KMS-11 (cell line): ENCODE measurements around the gene CTH.
"Not testable (repeated sequence)": the region's sequence is repeated elsewhere in the genome, so short reads cannot be mapped to it uniquely, and the experiment has no call there.

Experiments used
- H2AFZ ChIP-seq: fragments of 200-600 bp; sonication (generic); 2 replicates; pipeline ENCODE4 v1.6.1; 2016; ENCODE audit warnings: antibody characterized with exemption, mixed run types, low read depth
- H3K27ac ChIP-seq: fragments of 200-600 bp; sonication (generic); 2 replicates; pipeline ENCODE4 v1.6.1; 2016; ENCODE audit warnings: mild to moderate bottlenecking, mixed run types
- H3K27me3 ChIP-seq: fragments of 200-600 bp; sonication (generic); 2 replicates; pipeline ENCODE4 v1.6.1; 2017; ENCODE audit warnings: mild to moderate bottlenecking, low read depth, mixed run types, moderate library complexity; ENCODE audit not compliant: insufficient read depth
- H3K36me3 ChIP-seq: fragments of 200-600 bp; sonication (generic); 2 replicates; pipeline ENCODE4 v1.6.1; 2017; ENCODE audit warnings: mild to moderate bottlenecking, mixed run types; ENCODE audit not compliant: insufficient read depth
- H3K4me1 ChIP-seq: fragments of 200-600 bp; sonication (generic); 2 replicates; pipeline ENCODE4 v1.6.1; 2016; ENCODE audit warnings: mild to moderate bottlenecking, low read depth, mixed run types; ENCODE audit not compliant: poor library complexity, severe bottlenecking
- H3K4me2 ChIP-seq: fragments of 200-600 bp; sonication (generic); 2 replicates; pipeline ENCODE4 v1.7.0; 2016; ENCODE audit warnings: mild to moderate bottlenecking, mixed run types
- H3K4me3 ChIP-seq: fragments of 200-600 bp; sonication (generic); IDR thresholded peaks from 2 replicates; pipeline ENCODE4 v1.6.1; 2017; ENCODE audit warnings: low read depth, low read length, mixed read lengths; ENCODE audit not compliant: insufficient read depth
- H3K79me2 ChIP-seq: fragments of 200-600 bp; sonication (generic); 2 replicates; pipeline ENCODE4 v1.6.1; 2016; ENCODE audit warnings: low read depth, mixed run types; ENCODE audit not compliant: insufficient read depth
- H3K9ac ChIP-seq: fragments of 200-600 bp; sonication (generic); 2 replicates; pipeline ENCODE4 v1.6.1; 2016; ENCODE audit warnings: mild to moderate bottlenecking, mixed run types
- H4K20me1 ChIP-seq: fragments of 200-600 bp; sonication (generic); 2 replicates; pipeline ENCODE4 v1.6.1; 2016; ENCODE audit warnings: mild to moderate bottlenecking, mixed run types; ENCODE audit not compliant: insufficient read depth
- TF ChIP-seq, protein P1 (sequence below): fragments of 200-600 bp; sonication (generic); conservative IDR thresholded peaks from 2 replicates; pipeline ENCODE4 v1.6.1; 2017; ENCODE audit warnings: low read depth, mild to moderate bottlenecking, antibody characterized with exemption, low read length, moderate library complexity, mixed read lengths

CTH gene

DNA sequence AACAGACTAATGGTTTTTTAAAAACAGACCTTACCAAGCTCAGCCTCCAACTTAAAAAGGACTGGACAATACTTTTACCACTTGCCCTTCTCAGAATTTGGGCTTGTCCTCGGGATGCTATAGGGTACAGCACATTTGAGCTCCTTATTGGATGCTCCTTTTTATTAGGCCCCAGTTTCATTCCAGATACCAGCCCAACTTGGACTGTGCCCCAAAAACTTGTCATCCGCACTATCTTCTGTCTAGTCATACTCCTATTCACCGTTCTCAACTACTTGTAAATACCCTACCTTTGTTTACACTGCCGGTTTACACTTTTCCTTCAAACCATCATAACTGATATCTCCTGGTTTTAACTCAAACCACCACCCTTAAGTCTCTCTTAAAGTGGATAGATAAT, 38.6 kb upstream of the CTH start:
- H3K4me2 ChIP-seq: no peak overlapping the region
- no peaks in the 10 kb centered on the region for H3K27me3 ChIP-seq
- H3K4me3 ChIP-seq: no peak overlapping the region
- H3K79me2 ChIP-seq: no peaks in the 10 kb centered on the region
- TF ChIP-seq, protein P1, sequence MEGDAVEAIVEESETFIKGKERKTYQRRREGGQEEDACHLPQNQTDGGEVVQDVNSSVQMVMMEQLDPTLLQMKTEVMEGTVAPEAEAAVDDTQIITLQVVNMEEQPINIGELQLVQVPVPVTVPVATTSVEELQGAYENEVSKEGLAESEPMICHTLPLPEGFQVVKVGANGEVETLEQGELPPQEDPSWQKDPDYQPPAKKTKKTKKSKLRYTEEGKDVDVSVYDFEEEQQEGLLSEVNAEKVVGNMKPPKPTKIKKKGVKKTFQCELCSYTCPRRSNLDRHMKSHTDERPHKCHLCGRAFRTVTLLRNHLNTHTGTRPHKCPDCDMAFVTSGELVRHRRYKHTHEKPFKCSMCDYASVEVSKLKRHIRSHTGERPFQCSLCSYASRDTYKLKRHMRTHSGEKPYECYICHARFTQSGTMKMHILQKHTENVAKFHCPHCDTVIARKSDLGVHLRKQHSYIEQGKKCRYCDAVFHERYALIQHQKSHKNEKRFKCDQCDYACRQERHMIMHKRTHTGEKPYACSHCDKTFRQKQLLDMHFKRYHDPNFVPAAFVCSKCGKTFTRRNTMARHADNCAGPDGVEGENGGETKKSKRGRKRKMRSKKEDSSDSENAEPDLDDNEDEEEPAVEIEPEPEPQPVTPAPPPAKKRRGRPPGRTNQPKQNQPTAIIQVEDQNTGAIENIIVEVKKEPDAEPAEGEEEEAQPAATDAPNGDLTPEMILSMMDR: no peak
- H4K20me1 ChIP-seq: no peaks in the 10 kb centered on the region
- H2AFZ ChIP-seq: no peak overlapping the region
- H3K4me1 ChIP-seq: peaks cover 7% of the 10 kb centered on the region
- no peak overlapping the region for H3K9ac ChIP-seq
- no peaks in the 10 kb centered on the region for H3K36me3 ChIP-seq
- no peak overlapping the region for H3K27ac ChIP-seq

DNA sequence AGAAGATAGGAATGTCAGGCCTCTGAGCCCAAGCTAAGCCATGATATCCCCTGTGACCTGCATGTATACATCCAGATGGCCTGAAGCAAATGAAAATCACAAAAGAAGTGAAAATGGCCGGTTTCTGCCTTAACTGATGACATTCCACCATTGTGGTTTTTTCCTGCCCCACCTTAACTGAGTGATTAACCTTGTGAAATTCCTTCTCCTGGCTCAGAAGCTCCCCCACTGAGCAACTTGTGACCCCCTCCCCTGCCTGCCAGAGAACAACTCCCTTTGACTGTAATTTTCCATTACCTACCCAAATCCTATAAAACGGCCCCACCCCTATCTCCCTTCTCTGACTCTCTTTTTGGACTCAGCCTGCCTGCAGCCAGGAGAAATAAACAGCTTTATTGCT, 37.5 kb upstream of the CTH start:
- H3K4me3 ChIP-seq, H3K27me3 ChIP-seq, H3K36me3 ChIP-seq, H3K4me2 ChIP-seq, H3K79me2 ChIP-seq, H3K4me1 ChIP-seq, H3K27ac ChIP-seq, H4K20me1 ChIP-seq, H2AFZ ChIP-seq, H3K9ac ChIP-seq: not testable (repeated sequence)

DNA sequence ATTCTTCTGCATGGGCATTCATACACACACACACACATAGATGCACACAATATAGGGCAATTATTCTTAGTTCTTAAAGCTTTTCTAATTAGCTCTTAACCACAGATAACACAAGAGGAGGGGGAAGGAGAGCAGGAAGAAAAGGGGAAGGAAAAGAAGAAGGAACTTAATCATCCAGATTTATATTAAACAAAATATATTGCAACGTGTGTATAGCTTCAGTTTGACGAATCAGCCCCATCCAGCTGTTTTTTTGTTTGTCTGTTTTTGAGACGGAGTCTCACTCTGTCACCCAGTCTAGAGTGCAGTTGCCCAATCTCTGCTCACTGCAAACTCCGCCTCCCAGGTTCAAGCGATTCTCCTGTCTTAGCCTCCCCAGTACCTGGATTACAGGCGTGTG, 34.9 kb upstream of the CTH start:
- Histone ChIP-seq H3K36me3 (no peaks in the 10 kb centered on the region), H3K4me2 (no peak overlapping the region), H3K27ac (no peak overlapping the region), H3K9ac (no peak overlapping the region), H3K4me3 (no peak overlapping the region), H3K4me1 (peaks cover 7% of the 10 kb centered on the region), H2AFZ (no peak overlapping the region), H4K20me1 (no peaks in the 10 kb centered on the region), H3K27me3 (no peaks in the 10 kb centered on the region), H3K79me2 (no peaks in the 10 kb centered on the region)
- TF ChIP-seq, protein P1: no peak

DNA sequence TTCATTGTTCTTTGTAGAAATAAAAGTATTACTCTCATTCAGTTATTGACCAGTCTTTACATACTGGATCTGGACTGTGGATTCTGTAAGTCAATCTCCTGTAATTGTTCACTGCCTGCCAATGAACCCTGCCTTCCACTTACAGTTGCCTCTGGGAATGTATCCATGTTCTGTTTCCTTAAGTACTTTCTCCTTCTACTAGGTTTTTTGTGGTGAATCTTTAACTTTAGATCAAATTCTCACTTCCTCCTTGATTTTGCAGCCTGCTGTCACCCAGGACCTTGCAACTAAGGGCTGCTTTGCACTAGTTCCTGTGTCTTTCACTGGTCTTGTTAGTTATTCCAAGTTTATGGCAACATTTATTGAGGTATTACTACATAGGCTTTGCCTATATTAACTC, 28.4 kb upstream of the CTH start:
- Histone ChIP-seq H3K4me2 (no peak overlapping the region), H4K20me1 (no peaks in the 10 kb centered on the region), H3K4me1 (no peaks in the 10 kb centered on the region), H3K4me3 (no peak overlapping the region), H3K27ac (no peak overlapping the region), H3K36me3 (no peaks in the 10 kb centered on the region), H3K9ac (no peak overlapping the region), H3K27me3 (no peaks in the 10 kb centered on the region), H3K79me2 (no peaks in the 10 kb centered on the region), H2AFZ (no peak overlapping the region)
- TF ChIP-seq, protein P1: no peak

DNA sequence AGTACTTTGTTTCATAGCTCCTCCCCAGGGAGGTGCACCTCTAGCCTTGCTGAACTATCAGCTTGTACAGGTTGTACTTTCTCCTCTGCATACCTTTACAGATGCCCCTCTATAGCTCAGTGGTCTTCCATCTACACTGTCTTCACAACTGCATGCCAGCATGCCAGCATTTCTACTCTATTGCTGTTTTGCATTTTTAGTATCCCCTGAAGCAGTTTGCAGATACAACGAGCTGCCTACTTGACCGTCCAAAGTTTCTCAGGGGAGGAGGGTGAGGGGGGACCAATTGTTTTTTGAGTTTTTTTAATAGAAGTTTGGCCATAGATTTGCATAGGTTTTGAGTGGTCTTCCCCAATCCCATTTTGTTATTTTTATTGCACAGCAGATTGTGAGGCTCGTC, 27.6 kb upstream of the CTH start:
- H3K79me2 ChIP-seq: no peaks in the 10 kb centered on the region
- TF ChIP-seq, protein P1: no peak
- H4K20me1 ChIP-seq: no peaks in the 10 kb centered on the region
- H3K36me3 ChIP-seq: no peaks in the 10 kb centered on the region
- H2AFZ ChIP-seq: no peak overlapping the region
- H3K4me2 ChIP-seq: no peak overlapping the region
- H3K27ac ChIP-seq: no peak overlapping the region
- no peak overlapping the region for H3K4me3 ChIP-seq
- no peak overlapping the region for H3K9ac ChIP-seq
- H3K27me3 ChIP-seq: no peaks in the 10 kb centered on the region
- H3K4me1 ChIP-seq: no peaks in the 10 kb centered on the region
